Neural progenitor cell (in vitro differentiated cells): ENCODE results near the gene CCDC15.

Experiments
- CTCF ChIP-seq: fragments of 200-600 bp; sonication (generic); IDR thresholded peaks from 2 replicates; pipeline ENCODE4 v1.5.1; 2017; ENCODE audit warnings: antibody characterized with exemption, mild to moderate bottlenecking
- EZH2 ChIP-seq: fragments of 200-600 bp; sonication (generic); IDR thresholded peaks from 2 replicates; pipeline ENCODE4 v1.6.1; 2017; ENCODE audit warnings: antibody characterized with exemption, mild to moderate bottlenecking, moderate library complexity
- EZH2phosphoT487 ChIP-seq: fragments of 200-600 bp; sonication (generic); IDR thresholded peaks from 2 replicates; pipeline ENCODE4 v1.6.1; 2017; ENCODE audit warnings: antibody characterized with exemption

DNA sequence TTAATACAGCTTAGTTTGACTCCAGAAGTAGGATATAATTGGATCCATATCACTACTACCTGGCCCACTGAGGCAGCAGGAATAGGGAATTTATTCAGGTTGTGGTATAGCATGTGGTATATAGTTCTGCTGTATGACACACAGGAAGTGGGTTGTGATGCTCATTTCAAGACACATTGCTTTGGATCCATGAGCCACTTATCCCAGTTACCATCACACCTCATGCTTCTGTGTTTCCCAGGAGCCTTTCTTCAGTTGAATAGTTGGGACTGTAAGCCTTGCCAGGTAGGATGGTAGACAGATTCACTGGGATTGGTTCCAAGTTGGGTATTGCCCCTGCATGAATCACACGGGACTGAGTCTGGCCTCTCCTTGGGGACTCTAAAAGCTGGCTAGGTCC is 99.2 kb downstream of the CCDC15 start:
- no peak for TF ChIP-seq CTCF
- TF ChIP-seq EZH2phosphoT487, result no peak
- TF ChIP-seq EZH2, result no peak
